ENCODE data around the gene CNKSR3. TPM values are rescaled to one million over a fixed set of nuclear protein-coding genes. Genes with fewer than 3 reads are reported as not detected.

CNKSR3 gene
- polyA plus RNA-seq, 1 of the 3 experiments (the other 2 are of a cell fraction): 1.6 TPM

GRCh38 chr6:154448448-154449096, 61.9 kb downstream of the CNKSR3 start:
- Histone ChIP-seq H3K4me3 (ENCODE audit: low read depth in 2 of 2, low read length in 1 of 2) (peak overlapping the region; percentile 18 to 33; a peak in 3 of 4 replicates), H3K36me3 (replicated peaks in 1 of 2; ENCODE audit: control insufficient read depth in 1 of 2, insufficient read depth in 2 of 2, low read length in 1 of 2) (no peaks in the 10 kb centered on the region), H3K4me1 (ENCODE audit: control insufficient read depth in 1 of 2, insufficient read depth in 2 of 2, low read depth in 1 of 2, low read length in 1 of 2) (peaks cover 23 to 41% of the 10 kb centered on the region in 2 experiments; a peak in 3 of 4 replicates), H3K79me2 (ENCODE audit: insufficient read depth) (peaks cover under 1% of the 10 kb centered on the region; the same call in 1 of the 2 replicates), H4K20me1 (ENCODE audit: insufficient read depth) (no peaks in the 10 kb centered on the region), H3K9me2 (no peaks in the 10 kb centered on the region), H3K27ac (ENCODE audit: low read depth in 2 of 2, low read length in 1 of 2) (peak overlapping the region; percentile 89 to 99), H2AFZ (ENCODE audit: low read depth) (peak overlapping the region; percentile 78), H3K4me2 (peak overlapping the region; percentile 54), H3F3A (replicated peaks; ENCODE audit: insufficient read depth) (peaks cover 16% of the 10 kb centered on the region), H3K9me3 (no peaks in the 10 kb centered on the region), H3K9ac (peak overlapping the region; percentile 58; the same call in 1 of the 2 replicates), H3K27me3 (ENCODE audit: insufficient read depth) (no peaks in the 10 kb centered on the region)
- WGBS (ENCODE audit: low lambda C conversion rate): 18% methylated on average over 11 of the region's 11 CpGs
- ChIA-PET POLR2A (interaction anchor here (0.7 to 2.1 kb wide), 9 partner anchors 8 to 62 kb away, joined by 3 to 7 read pairs (median 3); partner anchors contain the start of gene CNKSR3), CTCF (interaction anchor here (1.0 to 4.0 kb wide), 8 partner anchors 10 to 227 kb away, joined by 3 to 27 read pairs (median 6); partner anchors contain the start of gene CNKSR3)
- DNase-seq: peak; percentile 78
- TF ChIP-seq RXRA (IDR thresholded peaks at IDR 0.05; ENCODE audit: borderline replicate concordance, low read depth): peak; percentile 36; the same call in 1 of the 2 replicates
- no peak; the same call in none of the 2 replicates for TF ChIP-seq PBX3 (IDR thresholded peaks at IDR 0.05)
- TF ChIP-seq RFX5 (IDR thresholded peaks at IDR 0.05; ENCODE audit: low read length): no peak
- no peak for TF ChIP-seq POLR2AphosphoS5 (IDR thresholded peaks at IDR 0.05; ENCODE audit: low read depth, low read length)
- peak; percentile 56 for TF ChIP-seq NFIC (IDR thresholded peaks at IDR 0.05; ENCODE audit: borderline replicate concordance)
- peak; percentile 37; the same call in 1 of the 2 replicates for TF ChIP-seq TCF12 (IDR thresholded peaks at IDR 0.05)
- peak; percentile 28; the same call in 1 of the 2 replicates for TF ChIP-seq RAD21 (IDR thresholded peaks at IDR 0.05; ENCODE audit: low read length)
- TF ChIP-seq TAF1 (IDR thresholded peaks at IDR 0.05; ENCODE audit: borderline replicate concordance, low read depth, low read length): no peak
- TF ChIP-seq MAX (IDR thresholded peaks at IDR 0.05; ENCODE audit: low read depth): no peak
- no peak for TF ChIP-seq REST (IDR thresholded peaks at IDR 0.05; ENCODE audit: low read depth, low read length)
- peak; percentile 46 for TF ChIP-seq CTCF (IDR thresholded peaks at IDR 0.05)
